Fibroblast of the aortic adventitia (primary cell): Measurements from ENCODE around the gene ATG10. TPM values are rescaled to one million over a fixed set of nuclear protein-coding genes. Genes with fewer than 3 reads are reported as not detected.

ENCODE experiments used
- DNase-seq: peaks from one replicate; pipeline ENCODE4 v3.0.0-alpha.2; 2010; ENCODE audit warnings: low read depth
- H3K4me3 ChIP-seq: 2 replicates; pipeline ENCODE4 v1.5.1; 2011; ENCODE audit warnings: low read depth, mild to moderate bottlenecking, control low read depth, low read length, moderate library complexity
- CTCF ChIP-seq: IDR thresholded peaks from 2 replicates; pipeline ENCODE4 v1.5.1; 2011; ENCODE audit warnings: mild to moderate bottlenecking, low read length, control low read depth, inconsistent platforms; ENCODE audit not compliant: insufficient read depth
- total RNA-seq: library from RNA; depleted of rRNA; stranded (reverse); fragments of >200 nt; gene quantifications from 2 replicates; pipeline ENCODE4 v1.2.3, GENCODE V29; 2012; ENCODE audit warnings: low replicate concordance

ATG10 gene
- total RNA-seq, 1 donor, result 8.8 TPM

DNA sequence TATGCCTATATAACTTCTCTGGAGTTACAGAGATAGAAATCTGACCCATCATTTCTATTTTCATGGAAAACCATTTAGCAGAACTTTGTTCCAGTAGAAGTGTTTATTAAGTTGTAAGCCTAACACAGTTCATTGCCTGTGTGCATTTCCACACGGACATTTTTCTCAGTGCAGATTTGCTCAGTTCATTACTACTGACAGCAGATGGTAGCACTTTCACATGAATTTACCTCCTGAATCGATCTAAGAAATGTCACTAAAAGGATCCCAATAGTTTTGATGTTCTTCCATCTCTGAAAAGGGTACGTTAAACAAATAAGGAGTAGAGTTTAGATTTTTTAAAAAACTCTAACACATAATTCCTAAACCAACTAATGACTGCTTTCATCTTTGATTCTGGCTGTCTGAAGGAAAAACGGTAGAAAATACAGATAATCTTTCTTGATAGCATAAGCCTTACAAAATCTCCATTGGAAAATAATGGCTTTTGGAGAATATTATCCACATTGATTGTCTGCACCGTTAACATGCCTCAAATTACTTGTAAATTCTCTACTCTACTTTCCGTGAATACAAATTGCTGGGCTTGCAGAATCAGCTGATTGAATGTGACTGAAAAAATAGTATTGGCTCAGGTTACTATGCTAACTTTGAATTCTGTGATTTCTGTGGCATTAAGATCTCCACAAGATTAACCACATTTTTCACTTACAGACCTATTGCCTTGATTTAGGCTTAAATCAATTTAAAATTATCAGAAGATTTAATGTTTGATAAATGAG, 273.2 kb downstream of the ATG10 start:
- DNase-seq, result no peak
- no peak overlapping the region for H3K4me3 ChIP-seq
- TF ChIP-seq CTCF, result no peak

GRCh38 chr5:82246960-82247574, 275.2 kb downstream of the ATG10 start:
- DNase-seq, result no peak
- no peak for TF ChIP-seq CTCF
- H3K4me3 ChIP-seq, result no peak overlapping the region

- H3K4me3 ChIP-seq, result no peak overlapping the region
- DNase-seq, result no peak
- TF ChIP-seq CTCF, result no peak
These were observed 280.9 kb downstream of the ATG10 start for GRCh38 chr5:82252744-82253143.

GRCh38 chr5:82255844-82256243, 284.0 kb downstream of the ATG10 start:
- no peak overlapping the region for H3K4me3 ChIP-seq
- DNase-seq, result no peak
- TF ChIP-seq CTCF, result no peak

DNA sequence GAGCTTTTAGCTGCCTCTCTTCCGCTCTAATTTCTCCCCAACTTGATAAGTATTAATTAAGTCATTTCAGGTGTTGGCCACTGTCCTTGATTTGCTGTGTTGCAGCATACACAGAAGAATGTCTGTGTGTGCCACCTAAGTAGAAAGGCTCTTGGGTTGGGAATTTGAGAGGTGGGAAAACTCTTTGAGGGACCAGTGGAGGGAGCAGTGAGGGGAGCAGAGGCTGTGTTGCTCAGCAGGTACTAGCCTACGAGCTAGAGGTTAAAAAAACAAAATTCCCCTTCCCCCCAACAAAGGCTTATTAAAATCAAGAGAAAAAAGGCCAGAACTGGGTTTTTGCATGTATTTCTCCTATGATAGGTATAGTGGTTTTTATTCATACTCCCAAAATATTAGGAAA, 285.4 kb downstream of the ATG10 start:
- TF ChIP-seq CTCF, result no peak
- DNase-seq, result no peak
- H3K4me3 ChIP-seq, result no peak overlapping the region

DNA sequence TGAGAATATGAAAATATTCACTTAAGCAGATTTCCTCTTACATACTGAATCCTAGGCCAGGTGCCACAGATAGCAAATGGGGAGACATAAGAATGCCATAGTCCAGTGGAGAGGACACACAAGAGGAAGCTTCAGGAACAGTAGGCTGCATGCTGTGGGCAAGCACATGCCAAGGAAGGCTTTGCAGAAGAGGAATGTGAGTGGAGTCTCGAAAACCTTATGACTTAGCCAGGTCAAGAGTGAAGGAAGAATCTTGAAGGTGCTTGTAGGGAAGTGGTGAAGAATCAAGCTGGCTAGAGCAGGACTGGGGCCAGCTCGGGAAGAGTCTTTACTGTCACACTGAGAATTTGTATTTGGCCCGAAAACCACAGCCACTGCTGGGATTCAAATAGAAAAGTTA, 285.9 kb downstream of the ATG10 start:
- DNase-seq, result no peak
- TF ChIP-seq CTCF, result no peak
- H3K4me3 ChIP-seq, result no peak overlapping the region
